Smooth muscle cell (in vitro differentiated cells): ENCODE data around the gene SLC44A3. TPM values are rescaled to one million over a fixed set of nuclear protein-coding genes. Genes with fewer than 3 reads are reported as not detected.
A peak's percentile ranks its signal among the peaks of the same experiment; 100 is the strongest.

Experiments used
- DNase-seq: peaks from one replicate; lab custom pipeline; 2025; ENCODE audit not compliant: unreplicated experiment; lab: John Stamatoyannopoulos, UW
- H2AFZ ChIP-seq: fragments of 200-600 bp; sonication (generic); 2 replicates; pipeline ENCODE4 v1.6.0; 2016; ENCODE audit warnings: antibody characterized with exemption, low read depth, mild to moderate bottlenecking
- H3F3A ChIP-seq: fragments of 200-600 bp; sonication (generic); 2 replicates; pipeline ENCODE4 v1.6.0; 2017; ENCODE audit warnings: antibody characterized with exemption, low read depth
- H3K27ac ChIP-seq: fragments of 200-600 bp; sonication (generic); 2 replicates; pipeline ENCODE4 v1.5.1; 2016; ENCODE audit warnings: low read depth, mild to moderate bottlenecking
- H3K27me3 ChIP-seq: fragments of 200-600 bp; sonication (generic); 2 replicates; pipeline ENCODE4 v1.6.1; 2016; ENCODE audit warnings: low read depth, mild to moderate bottlenecking
- H3K36me3 ChIP-seq: fragments of 200-600 bp; sonication (generic); 2 replicates; pipeline ENCODE4 v1.5.1; 2016; ENCODE audit warnings: low read depth
- H3K4me1 ChIP-seq: fragments of 200-600 bp; sonication (generic); 2 replicates; pipeline ENCODE4 v1.5.1; 2016; ENCODE audit warnings: low read depth
- H3K4me2 ChIP-seq: fragments of 200-600 bp; sonication (generic); 2 replicates; pipeline ENCODE4 v1.6.0; 2016; ENCODE audit warnings: mild to moderate bottlenecking
- H3K4me3 ChIP-seq: fragments of 200-600 bp; sonication (generic); 2 replicates; pipeline ENCODE4 v1.5.1; 2016; ENCODE audit warnings: mild to moderate bottlenecking
- H3K79me2 ChIP-seq: fragments of 200-600 bp; sonication (generic); 2 replicates; pipeline ENCODE4 v1.6.0; 2016; ENCODE audit warnings: low read depth, mild to moderate bottlenecking
- H3K9ac ChIP-seq: fragments of 200-600 bp; sonication (generic); 2 replicates; pipeline ENCODE4 v1.6.0; 2016; ENCODE audit warnings: low read depth
- H3K9me3 ChIP-seq: fragments of 200-600 bp; sonication (generic); replicated peaks from 2 replicates; pipeline ENCODE4 v1.5.1; 2016; ENCODE audit warnings: low read depth
- H4K20me1 ChIP-seq: fragments of 200-600 bp; sonication (generic); 2 replicates; pipeline ENCODE4 v1.6.0; 2016; ENCODE audit warnings: low read depth
- WGBS: methylation state at CpG from one replicate; pipeline ENCODE4 v1.1.7; 2016; ENCODE audit warnings: low lambda C conversion rate; 5-methylcytosine and 5-hydroxymethylcytosine counted together
- polyA plus RNA-seq: library from polyadenylated mRNA; unstranded; fragments of >200 nt; fragmentation: Nextera tagmentation; extraction: Ambion mirVana; gene quantifications from 2 replicates; pipeline ENCODE4 v1.2.1, GENCODE V29; 2016
- total RNA-seq: library from RNA; depleted of rRNA; stranded (reverse); fragments of >200 nt; gene quantifications from 2 replicates; pipeline ENCODE4 v1.2.3, GENCODE V29; 2014
- TF ChIP-seq, protein P1 (sequence below): fragments of 200-600 bp; sonication (generic); IDR thresholded peaks from 2 replicates; pipeline ENCODE4 v1.5.1; 2017; ENCODE audit warnings: borderline replicate concordance, mild to moderate bottlenecking, antibody characterized with exemption; ENCODE audit not compliant: insufficient read depth, poor library complexity, severe bottlenecking

The SLC44A3 gene
- total and polyA plus RNA-seq, 2 experiments from 2014 or later = 3.2 to 10.0 TPM

DNA sequence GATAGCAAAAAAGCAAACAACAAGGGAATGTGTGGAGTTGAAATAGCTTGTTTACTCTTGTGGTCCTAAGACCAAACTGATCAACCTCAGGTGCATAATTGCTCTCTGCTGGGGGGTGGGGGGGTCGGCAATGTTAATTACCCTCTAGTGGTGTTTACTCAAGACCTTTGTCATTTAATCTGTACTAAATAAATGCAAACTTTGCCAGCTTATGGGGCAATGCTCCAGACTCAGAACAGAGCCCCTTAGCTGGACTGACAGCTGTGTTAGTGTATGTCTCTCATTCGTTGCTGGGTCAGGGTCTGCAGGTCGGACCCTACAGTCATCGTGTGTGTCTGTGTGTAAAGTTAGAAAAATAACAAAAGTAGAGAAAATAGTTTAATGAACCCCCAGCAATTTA, 7.2 kb upstream of the SLC44A3 start:
- no peak for DNase-seq
- H2AFZ ChIP-seq = no peak overlapping the region
- TF ChIP-seq, protein P1, sequence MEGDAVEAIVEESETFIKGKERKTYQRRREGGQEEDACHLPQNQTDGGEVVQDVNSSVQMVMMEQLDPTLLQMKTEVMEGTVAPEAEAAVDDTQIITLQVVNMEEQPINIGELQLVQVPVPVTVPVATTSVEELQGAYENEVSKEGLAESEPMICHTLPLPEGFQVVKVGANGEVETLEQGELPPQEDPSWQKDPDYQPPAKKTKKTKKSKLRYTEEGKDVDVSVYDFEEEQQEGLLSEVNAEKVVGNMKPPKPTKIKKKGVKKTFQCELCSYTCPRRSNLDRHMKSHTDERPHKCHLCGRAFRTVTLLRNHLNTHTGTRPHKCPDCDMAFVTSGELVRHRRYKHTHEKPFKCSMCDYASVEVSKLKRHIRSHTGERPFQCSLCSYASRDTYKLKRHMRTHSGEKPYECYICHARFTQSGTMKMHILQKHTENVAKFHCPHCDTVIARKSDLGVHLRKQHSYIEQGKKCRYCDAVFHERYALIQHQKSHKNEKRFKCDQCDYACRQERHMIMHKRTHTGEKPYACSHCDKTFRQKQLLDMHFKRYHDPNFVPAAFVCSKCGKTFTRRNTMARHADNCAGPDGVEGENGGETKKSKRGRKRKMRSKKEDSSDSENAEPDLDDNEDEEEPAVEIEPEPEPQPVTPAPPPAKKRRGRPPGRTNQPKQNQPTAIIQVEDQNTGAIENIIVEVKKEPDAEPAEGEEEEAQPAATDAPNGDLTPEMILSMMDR = no peak
- no peak overlapping the region for H3K27ac ChIP-seq
- WGBS = 81% methylated on average over 4 of the region's 4 CpGs
- no peaks in the 10 kb centered on the region for H3K36me3 ChIP-seq
- no peaks in the 10 kb centered on the region for H3K4me1 ChIP-seq
- no peaks in the 10 kb centered on the region for H3K9me3 ChIP-seq
- H3K4me2 ChIP-seq = no peak overlapping the region
- peaks cover 10% of the 10 kb centered on the region for H3F3A ChIP-seq
- H4K20me1 ChIP-seq = no peaks in the 10 kb centered on the region
- H3K9ac ChIP-seq = no peak overlapping the region
- H3K4me3 ChIP-seq = no peak overlapping the region
- H3K27me3 ChIP-seq = no peaks in the 10 kb centered on the region
- H3K79me2 ChIP-seq = no peaks in the 10 kb centered on the region

DNA sequence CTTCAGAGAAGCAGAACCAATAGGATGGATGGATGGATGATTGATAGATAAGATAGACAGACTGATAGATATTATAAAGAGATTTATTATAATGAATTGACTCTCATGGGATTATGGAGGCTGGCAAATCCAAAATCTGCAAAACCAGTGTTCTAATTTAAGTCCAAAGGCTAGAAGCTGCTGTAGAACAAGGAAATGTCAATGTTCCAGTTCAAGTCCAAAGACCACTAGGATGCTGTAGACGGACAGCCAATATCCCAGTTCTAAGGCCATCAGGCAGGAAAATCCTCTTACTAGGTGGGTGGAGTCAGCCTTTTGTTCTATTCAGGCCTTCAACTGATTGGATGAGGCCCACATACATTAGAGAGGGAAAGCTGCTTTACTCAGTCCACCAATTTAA, 4.1 kb upstream of the SLC44A3 start:
- Histone ChIP-seq H3K4me3 (no peak overlapping the region), H3K9me3 (no peaks in the 10 kb centered on the region), H4K20me1 (no peaks in the 10 kb centered on the region), H3K36me3 (no peaks in the 10 kb centered on the region), H3F3A (no peaks in the 10 kb centered on the region), H2AFZ (no peak overlapping the region), H3K9ac (no peak overlapping the region), H3K27me3 (no peaks in the 10 kb centered on the region), H3K4me1 (no peaks in the 10 kb centered on the region), H3K27ac (no peak overlapping the region), H3K4me2 (no peak overlapping the region), H3K79me2 (no peaks in the 10 kb centered on the region)
- DNase-seq = no peak
- 42% methylated on average over 1 of the region's 1 CpG for WGBS
- TF ChIP-seq, protein P1 = no peak

DNA sequence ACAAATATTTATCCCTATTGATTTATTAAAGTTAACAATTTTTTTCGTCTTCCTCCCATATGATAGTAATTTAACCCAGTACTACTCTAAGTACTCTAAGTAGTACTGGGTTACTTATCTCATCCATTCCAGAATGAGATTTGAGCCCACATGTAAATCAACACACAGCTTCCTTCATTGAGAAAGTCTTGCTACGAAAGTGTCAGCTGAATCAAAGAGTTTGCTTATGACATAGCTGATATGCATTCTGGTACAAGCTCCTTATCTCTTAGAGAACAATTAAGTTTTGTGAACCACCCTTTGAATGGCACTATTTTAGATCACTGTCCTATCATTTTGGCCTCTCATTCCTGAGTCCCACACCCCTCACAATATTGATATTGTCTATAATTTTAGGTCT, 2.4 kb upstream of the SLC44A3 start:
- Histone ChIP-seq H3K27ac (no peak overlapping the region), H3K9me3 (no peaks in the 10 kb centered on the region), H4K20me1 (no peaks in the 10 kb centered on the region), H3K79me2 (no peaks in the 10 kb centered on the region), H3K36me3 (no peaks in the 10 kb centered on the region), H3F3A (no peaks in the 10 kb centered on the region), H3K4me3 (peak overlapping the region; percentile 55), H3K27me3 (no peaks in the 10 kb centered on the region), H2AFZ (no peak overlapping the region), H3K9ac (no peak overlapping the region), H3K4me1 (no peaks in the 10 kb centered on the region), H3K4me2 (no peak overlapping the region)
- 84% methylated on average over 2 of the region's 2 CpGs for WGBS
- TF ChIP-seq, protein P1 = no peak
- DNase-seq = no peak

DNA sequence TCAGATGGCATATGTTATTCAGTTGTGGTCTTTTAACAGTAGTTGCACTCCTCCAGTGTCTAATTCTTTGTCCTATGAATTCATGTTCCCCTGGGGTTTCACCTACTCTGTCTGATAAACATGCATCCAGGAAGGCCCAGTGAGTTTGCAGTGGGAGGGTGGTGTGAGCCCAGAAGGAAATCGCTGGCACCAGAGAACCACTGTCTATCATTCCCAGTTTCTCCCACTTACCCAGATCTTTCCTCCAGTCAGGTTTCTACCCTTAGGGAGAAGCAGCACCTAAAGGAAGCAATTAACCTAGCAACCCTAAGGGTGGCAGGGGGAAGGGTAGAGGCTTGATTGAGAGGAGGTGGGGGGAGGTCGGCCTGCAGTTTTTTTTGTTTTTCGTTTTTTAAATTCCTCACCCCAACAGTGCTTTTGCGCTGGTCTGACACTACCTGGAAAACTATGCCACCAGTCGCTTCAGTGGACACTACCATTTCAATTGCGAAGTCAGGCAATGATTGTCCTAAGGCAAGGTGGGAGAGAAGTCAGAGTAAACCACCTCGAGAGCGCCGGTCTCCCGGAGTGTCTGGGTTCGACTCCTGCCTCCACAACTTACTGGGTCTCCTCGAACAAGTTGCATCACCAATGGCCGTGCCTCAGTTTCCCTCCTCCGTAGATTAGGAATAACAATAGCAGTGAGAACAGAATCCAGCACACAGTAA, 766 bp upstream of the SLC44A3 start:
- 23% methylated on average over 14 of the region's 14 CpGs for WGBS
- H3K9ac ChIP-seq = peak overlapping the region; percentile 17

More for the DNA sequence above, 766 bp upstream of the SLC44A3 start:
- H3F3A ChIP-seq = no peaks in the 10 kb centered on the region
- H3K79me2 ChIP-seq = no peaks in the 10 kb centered on the region
- TF ChIP-seq, protein P1 = no peak
- H3K4me1 ChIP-seq = no peaks in the 10 kb centered on the region
- no peaks in the 10 kb centered on the region for H3K36me3 ChIP-seq
- H3K4me3 ChIP-seq = peak overlapping the region; percentile 55
- no peak overlapping the region for H3K27ac ChIP-seq
- no peaks in the 10 kb centered on the region for H4K20me1 ChIP-seq
- DNase-seq = no peak
- peak overlapping the region; percentile 84 for H3K4me2 ChIP-seq
- no peaks in the 10 kb centered on the region for H3K27me3 ChIP-seq
- H2AFZ ChIP-seq = peak overlapping the region; percentile 57
- H3K9me3 ChIP-seq = no peaks in the 10 kb centered on the region
